OCI-LY7 (cell line): Measurements from ENCODE around the gene KCNH6.

Experiments
- EZH2phosphoT487 ChIP-seq: fragments of 200-600 bp; sonication (generic); IDR thresholded peaks from 2 replicates; pipeline ENCODE4 v1.6.1; 2018; ENCODE audit warnings: low read depth, borderline replicate concordance, mild to moderate bottlenecking, mixed run types, antibody characterized with exemption, low read length, moderate library complexity, mixed read lengths
- TF ChIP-seq, protein P1 (sequence below): fragments of 200-600 bp; sonication (generic); conservative IDR thresholded peaks from 2 replicates; pipeline ENCODE4 v1.5.1; 2014; ENCODE audit warnings: mild to moderate bottlenecking, antibody characterized with exemption, low read length, moderate library complexity, mixed read lengths

DNA sequence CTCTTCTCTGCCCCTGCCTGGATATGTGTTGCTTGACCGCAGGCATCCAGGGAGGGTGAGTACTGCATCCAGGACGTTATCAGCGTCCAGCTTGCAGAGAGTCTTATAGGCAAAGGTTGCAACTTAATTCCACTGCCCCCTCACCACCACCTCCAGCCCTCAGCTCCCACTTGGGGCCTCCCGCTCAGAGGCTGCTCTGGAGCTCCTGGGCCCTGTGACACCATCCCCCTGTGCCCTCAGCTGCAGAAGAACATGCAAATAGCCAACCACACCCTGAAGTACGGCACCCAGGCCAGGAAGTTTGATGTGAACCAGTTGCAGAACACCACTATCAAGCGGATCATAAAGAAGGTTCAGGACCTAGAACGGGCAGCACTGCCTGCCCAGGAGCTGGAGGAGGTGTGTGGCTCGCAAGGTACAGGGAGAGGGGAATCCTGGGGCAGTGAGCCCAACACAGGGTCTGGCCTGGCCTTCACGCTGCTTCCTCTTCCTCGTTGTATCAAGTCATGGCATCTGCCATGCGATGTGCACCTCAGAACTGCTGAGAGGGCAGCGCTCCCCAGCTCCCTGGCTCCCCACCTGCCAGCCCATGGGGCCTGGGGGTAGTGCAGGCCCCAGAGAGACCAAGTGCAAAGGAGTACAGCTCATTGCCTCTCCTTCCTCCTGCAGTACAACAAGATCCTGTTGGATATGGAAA lies 36.7 kb upstream of the KCNH6 start:
- TF ChIP-seq, protein P1, sequence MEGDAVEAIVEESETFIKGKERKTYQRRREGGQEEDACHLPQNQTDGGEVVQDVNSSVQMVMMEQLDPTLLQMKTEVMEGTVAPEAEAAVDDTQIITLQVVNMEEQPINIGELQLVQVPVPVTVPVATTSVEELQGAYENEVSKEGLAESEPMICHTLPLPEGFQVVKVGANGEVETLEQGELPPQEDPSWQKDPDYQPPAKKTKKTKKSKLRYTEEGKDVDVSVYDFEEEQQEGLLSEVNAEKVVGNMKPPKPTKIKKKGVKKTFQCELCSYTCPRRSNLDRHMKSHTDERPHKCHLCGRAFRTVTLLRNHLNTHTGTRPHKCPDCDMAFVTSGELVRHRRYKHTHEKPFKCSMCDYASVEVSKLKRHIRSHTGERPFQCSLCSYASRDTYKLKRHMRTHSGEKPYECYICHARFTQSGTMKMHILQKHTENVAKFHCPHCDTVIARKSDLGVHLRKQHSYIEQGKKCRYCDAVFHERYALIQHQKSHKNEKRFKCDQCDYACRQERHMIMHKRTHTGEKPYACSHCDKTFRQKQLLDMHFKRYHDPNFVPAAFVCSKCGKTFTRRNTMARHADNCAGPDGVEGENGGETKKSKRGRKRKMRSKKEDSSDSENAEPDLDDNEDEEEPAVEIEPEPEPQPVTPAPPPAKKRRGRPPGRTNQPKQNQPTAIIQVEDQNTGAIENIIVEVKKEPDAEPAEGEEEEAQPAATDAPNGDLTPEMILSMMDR = no peak
- TF ChIP-seq EZH2phosphoT487 = no peak
